ENCODE results near the gene SLC9A3. TPM values are rescaled to one million over a fixed set of nuclear protein-coding genes. Genes with fewer than 3 reads are reported as not detected.

The SLC9A3 gene
- total RNA-seq, 1 donor from 2014 or later, result 1.3 TPM

- intact Hi-C loops (cut with micrococcal nuclease), result no loop called here
Observed at GRCh38 chr5:464843-465590, 59.2 kb downstream of the SLC9A3 start.

- intact Hi-C loops (cut with micrococcal nuclease), result no loop called here
Observed at GRCh38 chr5:464446-464842, 59.8 kb downstream of the SLC9A3 start.

- intact Hi-C loops (cut with micrococcal nuclease), result loop anchor here (1.0 kb wide), 1 partner anchor 8 kb away; no protein-coding TSS in a partner anchor
Observed at GRCh38 chr5:463952-464351, 60.3 kb downstream of the SLC9A3 start.

- intact Hi-C loops (cut with micrococcal nuclease), result loop anchor here (1.0 kb wide), 1 partner anchor 9 kb away; no protein-coding TSS in a partner anchor
Observed at GRCh38 chr5:463301-463700, 60.9 kb downstream of the SLC9A3 start.

GRCh38 chr5:462051-462481 lies 62.2 kb downstream of the SLC9A3 start:
- intact Hi-C loops (cut with micrococcal nuclease), result no loop called here

GRCh38 chr5:460273-460625 lies 64.0 kb downstream of the SLC9A3 start:
- intact Hi-C loops (cut with micrococcal nuclease), result no loop called here

- intact Hi-C loops (cut with micrococcal nuclease), result loop anchor here (1.0 to 5.0 kb wide), 4 partner anchors 13 to 242 kb away; partner anchors contain the start of genes CCDC127, EXOC3, PDCD6 and SDHA
Observed at GRCh38 chr5:459562-460272, 64.5 kb downstream of the SLC9A3 start.

- intact Hi-C loops (cut with micrococcal nuclease), result loop anchor here (1.0 to 5.0 kb wide), 4 partner anchors 14 to 241 kb away; partner anchors contain the start of genes CCDC127, EXOC3, PDCD6 and SDHA
Observed at GRCh38 chr5:458547-459353, 65.5 kb downstream of the SLC9A3 start.

- intact Hi-C loops (cut with micrococcal nuclease), result loop anchor here (5.0 kb wide), 2 partner anchors 185 to 240 kb away; partner anchors contain the start of genes CCDC127, PDCD6 and SDHA
Observed at GRCh38 chr5:457195-457961, 66.9 kb downstream of the SLC9A3 start.

- intact Hi-C loops (cut with micrococcal nuclease), result loop anchor here (5.0 kb wide), 2 partner anchors 184 to 239 kb away; partner anchors contain the start of genes CCDC127, PDCD6 and SDHA
Observed at GRCh38 chr5:456351-457194, 67.7 kb downstream of the SLC9A3 start.

GRCh38 chr5:455806-456205 lies 68.4 kb downstream of the SLC9A3 start:
- intact Hi-C loops (cut with micrococcal nuclease), result loop anchor here (5.0 kb wide), 2 partner anchors 184 to 239 kb away; partner anchors contain the start of genes CCDC127, PDCD6 and SDHA

- intact Hi-C loops (cut with micrococcal nuclease), result loop anchor here (1.0 to 5.0 kb wide), 4 partner anchors 9 to 238 kb away; partner anchors contain the start of genes CCDC127, PDCD6 and SDHA
Observed at GRCh38 chr5:454936-455335, 69.3 kb downstream of the SLC9A3 start.

GRCh38 chr5:453725-454481 lies 70.3 kb downstream of the SLC9A3 start:
- intact Hi-C loops (cut with micrococcal nuclease), result loop anchor here (1.0 to 5.0 kb wide), 2 partner anchors 8 to 88 kb away; no protein-coding TSS in a partner anchor

- intact Hi-C loops (cut with micrococcal nuclease), result loop anchor here (5.0 kb wide), 1 partner anchor 89 kb away; no protein-coding TSS in a partner anchor
Observed at GRCh38 chr5:452978-453710, 71.1 kb downstream of the SLC9A3 start.

GRCh38 chr5:451587-452458 lies 72.4 kb downstream of the SLC9A3 start:
- intact Hi-C loops (cut with micrococcal nuclease), result loop anchor here (5.0 kb wide), 1 partner anchor 90 kb away; no protein-coding TSS in a partner anchor

- intact Hi-C loops (cut with micrococcal nuclease), result no loop called here
Observed at GRCh38 chr5:449151-449550, 75.1 kb downstream of the SLC9A3 start.

GRCh38 chr5:448766-449090 lies 75.5 kb downstream of the SLC9A3 start:
- intact Hi-C loops (cut with micrococcal nuclease), result no loop called here

All from T-helper 1 cell treated with Interleukin-12 subunit alpha and Interleukin-12 subunit beta and Interleukin-4 antibody, amounts not matched to agents 30 ng/mL and 1 ng/mL, for 36 hours (primary cell).